Measurements from ENCODE around the gene TMEM223. TPM values are rescaled to one million over a fixed set of nuclear protein-coding genes. Genes with fewer than 3 reads are reported as not detected.
A peak's percentile ranks its signal among the peaks of the same experiment; 100 is the strongest.

Gene TMEM223
- total RNA-seq, 1 experiment from 2014 or later, result 22.2 TPM

DNA sequence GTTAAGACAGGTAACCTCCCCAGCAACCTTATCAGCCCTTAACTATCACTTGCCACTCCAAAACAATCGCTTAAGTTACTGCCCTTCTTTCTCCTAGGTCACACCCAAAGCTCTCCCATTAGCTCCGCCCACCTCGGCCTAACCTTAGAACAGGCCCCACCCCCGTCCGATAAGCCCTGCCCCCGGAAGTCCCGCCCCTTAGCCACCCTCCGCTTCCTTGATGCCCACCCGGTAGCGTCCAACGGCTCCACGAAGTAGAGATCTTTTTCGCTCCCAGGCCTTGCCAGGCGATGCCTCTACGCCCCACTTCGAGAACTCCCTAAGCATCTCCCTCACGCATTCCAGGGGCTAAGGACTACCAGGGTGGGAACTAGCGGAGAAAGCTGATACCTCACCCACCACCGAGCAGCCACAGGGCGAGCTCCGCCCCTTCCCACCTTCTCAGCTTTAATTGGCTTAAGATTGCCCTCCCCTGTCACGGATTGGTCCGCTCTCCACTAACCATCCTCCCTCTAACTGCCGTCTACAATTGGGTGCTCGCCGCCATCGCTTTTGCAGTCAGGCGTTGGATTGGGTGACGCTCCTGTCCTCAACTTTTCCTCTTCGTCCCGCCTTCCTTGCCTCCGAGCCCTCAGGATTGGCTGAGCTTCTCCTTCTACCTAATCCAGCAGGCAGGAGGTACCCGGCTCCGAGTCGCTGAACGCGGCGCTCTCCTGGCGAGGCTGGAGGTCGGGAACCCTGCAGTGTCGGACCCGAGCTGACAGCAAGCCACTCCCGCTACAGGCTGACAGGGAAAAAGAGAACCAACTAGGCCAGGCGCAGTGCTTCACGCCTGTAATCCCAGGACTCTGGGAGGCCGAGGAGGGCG lies 37.8 kb downstream of the TMEM223 start, which contains the start of gene ZBTB3:
ZBTB3 (minus strand) TSS at position 425 of the 868 bp plus-strand sequence. CDS start 496 bp downstream, outside the sequence.
- Histone ChIP-seq H2BK12ac (ENCODE audit: insufficient read length, low read depth, low read length) (no peak within 1 kb of the TSS), H3K9ac (ENCODE audit: extremely low read depth, insufficient read length, low read length) (peak within 1 kb of the TSS; percentile 79), H3K27me3 (ENCODE audit: insufficient read depth, low read length) (no peaks in the 10 kb centered on the region), H2BK15ac (ENCODE audit: low read depth, low read length) (no peak within 1 kb of the TSS), H3K9me3 (ENCODE audit: control insufficient read depth, low read depth, low read length) (no peaks in the 10 kb centered on the region), H2BK20ac (ENCODE audit: low read depth, low read length, poor library complexity, severe bottlenecking) (no peak within 1 kb of the TSS), H3K79me2 (ENCODE audit: insufficient read depth, low read length) (peaks cover 21% of the 10 kb centered on the region; the same call in 1 of the 2 replicates), H2AK5ac (ENCODE audit: insufficient read length, low read length) (no peak within 1 kb of the TSS), H3K56ac (ENCODE audit: insufficient read length, low read depth, low read length) (no peak within 1 kb of the TSS), H4K91ac (ENCODE audit: insufficient read length, low read depth, low read length) (no peak within 1 kb of the TSS), H3K4me2 (ENCODE audit: insufficient read depth, insufficient read length, low read length) (peak within 1 kb of the TSS; percentile 45), H2BK5ac (ENCODE audit: insufficient read length, low read length) (no peak within 1 kb of the TSS), H3K23ac (ENCODE audit: insufficient read length, low read depth, low read length) (no peak within 1 kb of the TSS), H4K5ac (ENCODE audit: insufficient read length, low read depth, low read length) (no peak within 1 kb of the TSS), H3K4me1 (ENCODE audit: insufficient read depth, low read length) (no peaks in the 10 kb centered on the region), H2BK120ac (ENCODE audit: low read depth, low read length, poor library complexity, severe bottlenecking) (no peak within 1 kb of the TSS), H3K27ac (ENCODE audit: insufficient read length, low read depth, low read length) (peak within 1 kb of the TSS; percentile 50), H3T11ph (ENCODE audit: low read length) (no peak within 1 kb of the TSS), H3K4ac (ENCODE audit: low read depth, low read length) (no peak within 1 kb of the TSS), H3K14ac (ENCODE audit: insufficient read depth, low read length) (peak within 1 kb of the TSS; percentile 80), H4K20me1 (ENCODE audit: control insufficient read depth, insufficient read depth, insufficient read length) (no peaks in the 10 kb centered on the region), H3K79me1 (ENCODE audit: insufficient read depth, low read depth, low read length, poor library complexity, severe bottlenecking) (peaks cover 10% of the 10 kb centered on the region), H4K8ac (replicated peaks; ENCODE audit: insufficient read length, low read depth, low read length) (no peak within 1 kb of the TSS), H2AFZ (ENCODE audit: low read length) (peak within 1 kb of the TSS; percentile 46), H3K18ac (ENCODE audit: insufficient read length, low read depth, low read length) (peak within 1 kb of the TSS; percentile 88), H3K23me2 (ENCODE audit: insufficient read length, low read depth, low read length, poor library complexity, severe bottlenecking) (peaks cover 3% of the 10 kb centered on the region)
- WGBS (ENCODE audit: extremely low coverage, insufficient read length, low lambda C conversion rate), result no CpG with 5 or more reads among the region's 47 CpGs
- TF ChIP-seq, protein P1, sequence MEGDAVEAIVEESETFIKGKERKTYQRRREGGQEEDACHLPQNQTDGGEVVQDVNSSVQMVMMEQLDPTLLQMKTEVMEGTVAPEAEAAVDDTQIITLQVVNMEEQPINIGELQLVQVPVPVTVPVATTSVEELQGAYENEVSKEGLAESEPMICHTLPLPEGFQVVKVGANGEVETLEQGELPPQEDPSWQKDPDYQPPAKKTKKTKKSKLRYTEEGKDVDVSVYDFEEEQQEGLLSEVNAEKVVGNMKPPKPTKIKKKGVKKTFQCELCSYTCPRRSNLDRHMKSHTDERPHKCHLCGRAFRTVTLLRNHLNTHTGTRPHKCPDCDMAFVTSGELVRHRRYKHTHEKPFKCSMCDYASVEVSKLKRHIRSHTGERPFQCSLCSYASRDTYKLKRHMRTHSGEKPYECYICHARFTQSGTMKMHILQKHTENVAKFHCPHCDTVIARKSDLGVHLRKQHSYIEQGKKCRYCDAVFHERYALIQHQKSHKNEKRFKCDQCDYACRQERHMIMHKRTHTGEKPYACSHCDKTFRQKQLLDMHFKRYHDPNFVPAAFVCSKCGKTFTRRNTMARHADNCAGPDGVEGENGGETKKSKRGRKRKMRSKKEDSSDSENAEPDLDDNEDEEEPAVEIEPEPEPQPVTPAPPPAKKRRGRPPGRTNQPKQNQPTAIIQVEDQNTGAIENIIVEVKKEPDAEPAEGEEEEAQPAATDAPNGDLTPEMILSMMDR (conservative IDR thresholded peaks at IDR 0.05), result no peak
- H3K27me3 Mint-ChIP-seq (ENCODE audit: low read depth), result no peaks in the 10 kb centered on the region
- peak within 1 kb of the TSS; percentile 99 for H3K27ac Mint-ChIP-seq
- peaks cover 27 to 40% (median 31%) of the 10 kb centered on the region in 3 experiments for H3K36me3 Mint-ChIP-seq (ENCODE audit: insufficient read depth in 1 of 3, low read depth in 3 of 3)
- H3K4me1 Mint-ChIP-seq, result peaks cover 27 to 36% of the 10 kb centered on the region in 2 experiments
- H3K9me3 Mint-ChIP-seq, result no peaks in the 10 kb centered on the region
- H3K4me3 Mint-ChIP-seq, result peak within 1 kb of the TSS; percentile 97 to 99
- DNase-seq, result peak; percentile 100

Measured in H9 (cell line).